Measurements from ENCODE around the gene DLGAP5.

Gene DLGAP5

DNA sequence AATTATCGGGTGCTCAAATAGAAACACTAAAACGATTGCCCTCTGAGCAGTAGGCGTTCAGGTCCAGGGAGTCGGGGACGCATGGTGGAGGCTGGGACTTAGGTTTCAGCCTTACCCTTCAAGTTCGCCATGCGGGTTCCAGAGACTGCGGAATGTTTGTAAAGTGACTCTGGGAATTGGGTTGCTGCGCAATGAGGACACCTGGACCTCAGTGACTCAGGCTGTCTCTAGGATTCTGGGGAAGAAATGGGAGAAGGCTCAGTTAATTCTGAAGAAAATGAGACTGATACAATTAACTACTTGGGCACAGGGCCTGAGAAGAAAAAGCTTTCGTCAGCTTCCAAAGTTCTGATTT lies 61.2 kb downstream of the DLGAP5 start:
- in situ Hi-C loops (cut with HindIII; ENCODE audit: low sequenced_read_pairs) = no loop called here

DNA sequence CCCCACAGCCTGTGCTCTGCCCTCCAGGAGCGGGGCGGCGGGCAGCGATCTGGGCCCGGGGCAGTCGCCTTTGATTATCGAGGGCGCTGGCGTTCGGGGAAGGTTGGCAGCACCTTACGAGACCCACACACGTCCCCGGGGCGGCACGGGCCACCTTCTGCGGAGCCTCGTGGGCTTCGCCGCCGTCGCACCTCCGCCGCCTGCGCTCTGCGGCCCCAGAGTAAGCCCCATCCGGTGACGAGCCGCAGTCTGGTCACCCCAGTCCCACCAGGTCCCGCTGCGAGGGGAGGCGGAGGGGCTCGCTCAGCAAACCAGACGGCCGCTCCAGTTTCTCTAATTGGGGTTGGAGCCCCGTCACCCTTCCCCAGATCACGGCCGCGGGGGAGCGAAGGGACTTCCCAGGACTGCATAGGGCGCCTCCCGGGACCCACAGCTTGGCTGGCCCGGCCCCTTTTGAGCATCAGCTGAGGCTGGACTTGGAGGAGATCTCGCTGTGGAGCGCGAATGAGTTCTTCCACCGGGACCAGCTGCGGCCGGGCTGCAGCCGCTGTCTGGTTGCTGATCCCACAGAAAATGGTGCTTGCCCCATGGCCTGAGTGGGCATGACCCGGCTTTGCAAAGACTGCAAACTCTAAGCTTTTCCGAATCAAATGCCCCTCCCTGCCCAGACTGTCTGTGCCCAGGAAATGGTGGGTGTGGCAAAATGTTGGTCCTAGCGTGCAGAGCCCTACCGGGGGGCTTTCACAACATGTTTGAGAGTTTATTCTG lies 61.8 kb downstream of the DLGAP5 start:
- in situ Hi-C loops (cut with HindIII; ENCODE audit: low sequenced_read_pairs) = no loop called here

DNA sequence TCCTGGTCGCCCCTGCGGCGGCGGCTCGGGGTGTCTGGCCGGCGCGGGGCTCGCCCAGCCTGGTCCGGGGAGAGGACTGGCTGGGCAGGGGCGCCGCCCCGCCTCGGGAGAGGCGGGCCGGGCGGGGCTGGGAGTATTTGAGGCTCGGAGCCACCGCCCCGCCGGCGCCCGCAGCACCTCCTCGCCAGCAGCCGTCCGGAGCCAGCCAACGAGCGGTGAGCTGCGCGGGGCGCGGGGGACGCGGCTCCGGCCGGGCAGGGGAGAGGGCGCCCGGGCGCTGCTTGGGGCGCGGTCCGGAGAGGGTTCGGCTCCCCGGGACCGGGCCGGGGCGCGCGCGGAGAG lies 62.3 kb downstream of the DLGAP5 start, which contains the start of gene LGALS3:
Gene LGALS3, plus strand, starts transcription at position 167 of the 342 bp plus-strand sequence. CDS start 8,122 bp downstream, outside the sequence.
- in situ Hi-C loops (cut with HindIII; ENCODE audit: low sequenced_read_pairs) = no loop called here

DNA sequence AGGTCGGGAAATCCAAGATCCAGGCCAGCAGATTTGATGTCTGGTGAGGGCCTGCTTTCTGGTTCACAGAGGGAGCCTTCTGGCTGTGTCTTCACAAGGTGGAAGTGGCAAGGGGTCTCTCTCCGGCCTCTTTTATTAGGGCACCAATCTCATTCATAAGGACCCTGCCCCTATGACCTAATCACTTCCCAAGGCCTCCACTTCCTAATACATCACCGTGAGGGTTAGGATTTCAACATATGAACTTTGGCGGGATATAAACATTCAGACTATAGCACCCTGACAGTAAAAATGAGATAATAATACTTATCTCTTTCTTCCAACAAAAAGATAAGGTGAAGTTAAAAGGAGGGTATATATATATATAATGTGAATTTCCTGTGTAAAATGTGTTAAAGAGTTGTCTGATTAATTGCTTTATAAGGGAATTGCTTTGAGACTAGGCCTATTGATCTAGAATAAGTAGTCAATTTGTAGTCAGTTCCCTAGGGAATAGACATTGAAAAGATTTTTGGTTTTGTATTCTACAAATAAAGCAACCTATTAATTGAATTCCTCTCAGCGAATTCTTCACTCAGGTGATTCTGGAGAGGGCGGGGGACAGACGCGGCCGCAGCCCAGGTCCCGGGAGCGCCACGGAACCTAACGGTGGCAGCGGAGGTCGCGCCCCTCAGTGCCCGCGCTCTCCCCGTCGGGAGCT lies 62.8 kb downstream of the DLGAP5 start:
- in situ Hi-C loops (cut with HindIII; ENCODE audit: low sequenced_read_pairs) = no loop called here

DNA sequence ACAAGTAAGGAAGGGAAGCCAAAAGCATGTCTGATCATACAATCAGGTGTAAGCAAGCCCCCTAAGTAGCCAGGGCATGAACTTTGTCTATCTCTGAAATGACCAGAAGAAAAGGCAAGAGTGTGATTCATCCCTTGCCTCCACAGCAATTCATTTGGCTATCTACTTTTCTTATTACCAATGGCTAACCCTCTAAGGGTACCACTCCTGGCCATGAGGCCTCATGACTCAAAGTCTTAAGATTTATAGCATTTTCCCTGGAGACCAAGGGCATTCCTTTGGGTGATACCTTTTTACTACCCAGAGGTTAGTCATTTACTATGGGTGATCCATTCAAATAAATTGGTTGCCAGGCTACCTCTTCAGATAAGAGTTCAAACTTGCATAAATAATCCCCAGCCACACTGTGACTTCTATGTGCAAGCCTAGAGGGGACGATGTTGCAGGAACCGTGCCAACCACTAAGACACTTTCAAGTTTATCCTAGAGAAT lies 63.9 kb downstream of the DLGAP5 start:
- in situ Hi-C loops (cut with HindIII; ENCODE audit: low sequenced_read_pairs) = no loop called here

DNA sequence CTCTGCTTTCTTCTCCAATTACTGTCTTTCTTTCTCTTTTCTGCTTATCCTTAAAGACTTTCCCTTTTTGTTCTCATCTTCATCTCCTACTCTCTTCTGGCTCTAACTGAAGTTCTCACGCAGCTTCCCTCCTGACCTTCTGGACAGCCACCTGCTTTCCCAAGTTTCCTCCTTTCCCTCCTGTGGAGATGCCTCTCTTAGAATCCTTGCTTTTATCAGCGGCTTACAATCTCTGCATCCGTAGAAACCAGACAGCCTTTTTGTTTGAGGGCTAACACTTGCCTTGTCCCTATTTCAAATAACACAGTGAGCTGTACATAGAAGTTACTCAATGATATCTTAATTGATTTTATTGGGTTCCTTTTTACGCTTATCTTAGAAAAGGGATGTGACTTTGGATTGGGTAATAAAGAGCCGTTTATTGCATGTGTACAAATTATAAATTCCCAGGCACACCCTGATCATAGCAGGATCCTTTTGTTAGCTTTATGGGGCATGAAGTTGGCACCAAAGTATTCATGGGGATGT lies 64.4 kb downstream of the DLGAP5 start:
- in situ Hi-C loops (cut with HindIII; ENCODE audit: low sequenced_read_pairs) = no loop called here

DNA sequence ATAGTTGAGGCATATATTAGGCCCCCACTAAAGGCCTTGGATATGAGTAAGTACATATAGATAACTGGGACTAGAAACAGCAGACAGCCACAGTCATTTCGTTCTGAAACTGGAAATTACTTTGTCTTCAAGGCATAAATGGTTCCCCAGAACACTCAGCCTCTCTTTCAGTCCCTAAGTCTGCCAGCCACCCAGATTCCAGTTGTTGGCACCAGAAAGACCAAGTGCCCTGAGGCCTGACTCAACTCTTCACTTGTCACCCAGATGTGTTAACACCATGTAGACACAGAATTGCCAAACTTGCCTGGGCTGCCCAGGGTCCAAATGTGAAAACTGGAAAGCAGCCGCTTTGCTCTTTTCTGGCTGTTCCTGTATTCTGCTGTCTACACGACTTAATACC lies 65.4 kb downstream of the DLGAP5 start:
- in situ Hi-C loops (cut with HindIII; ENCODE audit: low sequenced_read_pairs) = no loop called here

DNA sequence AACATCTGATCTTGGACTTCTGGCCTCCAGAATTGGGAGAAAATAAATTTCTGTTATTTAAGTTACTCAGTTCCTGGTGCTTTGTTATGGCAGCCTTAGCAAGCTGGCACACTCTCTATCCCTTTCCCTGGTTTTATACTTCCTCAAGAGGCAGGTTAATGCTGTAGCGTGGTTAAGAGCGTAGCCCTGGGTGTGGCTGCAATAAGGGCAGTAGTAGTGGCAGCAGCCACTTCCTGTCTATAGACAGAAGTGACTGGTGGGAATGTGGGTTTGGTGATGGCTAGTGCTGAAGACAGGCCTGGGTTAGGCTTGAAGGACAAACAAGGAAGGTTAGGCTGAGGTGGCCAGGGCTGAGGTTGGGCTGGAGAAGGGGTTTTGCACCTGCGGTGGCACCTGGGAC lies 66.0 kb downstream of the DLGAP5 start:
- in situ Hi-C loops (cut with HindIII; ENCODE audit: low sequenced_read_pairs) = no loop called here

DNA sequence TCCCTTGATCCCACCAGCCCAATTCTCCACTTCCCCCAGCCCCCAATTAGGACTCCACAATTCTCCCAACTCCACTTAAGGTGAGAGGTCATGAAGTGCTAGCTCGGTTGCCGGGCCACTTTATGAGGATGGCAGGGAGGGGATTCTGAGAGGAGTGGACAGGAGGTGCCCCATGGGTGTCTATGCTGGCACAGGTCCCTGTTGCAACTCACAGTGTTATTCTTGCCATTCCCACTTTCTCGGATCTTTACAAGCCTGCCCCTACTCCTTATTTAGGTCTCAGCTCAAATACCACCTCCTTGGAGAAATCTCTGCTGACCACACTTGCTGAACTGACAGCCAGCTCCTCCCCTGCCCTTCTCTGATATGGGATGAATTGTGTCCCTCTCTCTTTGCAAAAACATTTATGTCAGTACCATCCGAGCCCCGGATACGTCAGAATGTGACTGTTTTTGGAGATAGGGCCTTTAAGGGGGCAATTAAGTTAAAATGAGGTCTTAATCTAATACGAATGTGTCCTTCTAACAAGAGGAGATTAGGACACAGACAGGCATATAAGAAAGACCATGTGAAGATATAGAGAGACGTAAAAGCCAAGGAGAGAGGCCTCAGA lies 66.5 kb downstream of the DLGAP5 start:
- in situ Hi-C loops (cut with HindIII; ENCODE audit: low sequenced_read_pairs) = no loop called here

DNA sequence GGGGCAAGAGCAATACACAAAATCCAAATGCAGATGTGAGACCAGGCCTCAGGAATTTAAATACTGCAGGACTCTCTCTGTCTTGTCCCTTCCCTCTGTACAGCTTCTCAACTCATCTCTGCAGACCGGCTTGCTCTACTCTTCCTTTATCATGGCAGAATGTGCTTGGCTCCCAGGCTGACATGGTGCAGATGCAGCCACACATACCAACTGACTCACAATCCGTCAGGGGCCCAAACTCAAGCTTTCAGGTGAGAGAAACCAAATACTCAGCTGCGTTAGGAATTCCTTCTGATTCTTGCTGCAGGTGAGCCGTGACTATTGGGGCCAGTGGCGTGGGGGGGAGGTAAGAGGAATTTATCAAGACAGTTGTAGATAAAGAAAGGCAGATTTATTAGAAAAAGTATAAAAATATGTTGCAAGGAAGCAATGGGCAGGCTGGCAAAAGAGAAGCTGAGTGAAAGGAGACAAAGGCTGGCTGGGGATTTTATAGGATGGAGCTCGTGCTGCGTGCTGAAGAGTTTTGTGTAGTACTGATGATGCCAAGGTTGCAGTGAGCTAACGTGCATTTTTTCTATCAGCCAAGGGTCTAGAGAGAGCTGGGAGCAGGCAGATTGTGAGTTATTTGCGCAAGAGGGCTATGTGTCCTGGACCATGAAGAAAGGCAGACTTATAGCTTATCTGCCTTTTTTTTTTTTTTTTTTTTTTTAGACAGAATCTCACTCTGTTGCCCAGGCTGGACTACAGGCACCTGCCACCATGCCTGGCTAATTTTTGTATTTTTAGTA lies 67.3 kb downstream of the DLGAP5 start:
- in situ Hi-C loops (cut with HindIII; ENCODE audit: low sequenced_read_pairs) = no loop called here

DNA sequence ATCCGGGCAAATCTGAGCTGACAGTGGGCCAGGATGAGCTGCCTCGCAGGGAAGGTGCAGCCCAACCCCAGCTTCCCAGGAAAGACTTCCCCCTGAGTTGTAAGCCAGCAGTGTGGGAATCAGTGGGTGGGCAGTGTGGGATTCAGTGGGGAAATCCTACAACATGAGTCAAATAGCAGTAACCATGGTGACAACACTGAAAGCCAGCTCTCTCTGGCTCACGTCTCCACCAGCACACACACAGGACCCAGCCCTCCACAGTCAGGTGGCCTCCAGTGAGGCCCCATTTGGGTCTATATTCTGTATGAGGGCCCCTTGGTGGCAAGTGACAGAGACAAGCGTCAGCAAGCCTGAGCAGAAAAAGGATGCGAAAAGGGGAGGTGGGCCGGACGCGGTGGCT lies 68.3 kb downstream of the DLGAP5 start:
- in situ Hi-C loops (cut with HindIII; ENCODE audit: low sequenced_read_pairs) = no loop called here

DNA sequence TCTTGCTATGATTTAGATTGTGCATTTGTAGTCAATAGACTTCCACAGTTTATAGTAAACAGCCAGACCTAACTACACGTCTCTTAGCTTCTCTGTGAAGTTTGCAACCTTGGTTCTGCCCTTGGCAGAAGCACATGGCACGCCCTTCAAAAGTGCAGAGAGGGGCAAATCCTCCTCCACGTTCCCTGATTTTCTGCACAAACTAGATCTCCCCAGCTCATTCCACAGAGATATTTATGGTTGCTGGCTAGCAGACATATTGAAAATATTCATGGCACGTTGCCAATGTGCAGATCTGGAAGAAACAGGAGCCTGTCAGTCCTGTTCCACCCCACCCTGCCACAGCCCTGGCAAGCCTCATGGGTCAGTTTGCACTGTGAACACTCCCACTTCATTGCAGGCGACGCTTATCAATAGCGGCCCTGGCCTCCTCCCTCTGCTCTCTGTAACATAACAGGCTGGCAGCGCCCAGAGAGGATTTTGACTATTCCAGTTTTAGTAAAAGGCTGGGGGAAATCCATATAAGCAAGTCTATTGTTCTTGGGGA lies 68.9 kb downstream of the DLGAP5 start:
- in situ Hi-C loops (cut with HindIII; ENCODE audit: low sequenced_read_pairs) = no loop called here

DNA sequence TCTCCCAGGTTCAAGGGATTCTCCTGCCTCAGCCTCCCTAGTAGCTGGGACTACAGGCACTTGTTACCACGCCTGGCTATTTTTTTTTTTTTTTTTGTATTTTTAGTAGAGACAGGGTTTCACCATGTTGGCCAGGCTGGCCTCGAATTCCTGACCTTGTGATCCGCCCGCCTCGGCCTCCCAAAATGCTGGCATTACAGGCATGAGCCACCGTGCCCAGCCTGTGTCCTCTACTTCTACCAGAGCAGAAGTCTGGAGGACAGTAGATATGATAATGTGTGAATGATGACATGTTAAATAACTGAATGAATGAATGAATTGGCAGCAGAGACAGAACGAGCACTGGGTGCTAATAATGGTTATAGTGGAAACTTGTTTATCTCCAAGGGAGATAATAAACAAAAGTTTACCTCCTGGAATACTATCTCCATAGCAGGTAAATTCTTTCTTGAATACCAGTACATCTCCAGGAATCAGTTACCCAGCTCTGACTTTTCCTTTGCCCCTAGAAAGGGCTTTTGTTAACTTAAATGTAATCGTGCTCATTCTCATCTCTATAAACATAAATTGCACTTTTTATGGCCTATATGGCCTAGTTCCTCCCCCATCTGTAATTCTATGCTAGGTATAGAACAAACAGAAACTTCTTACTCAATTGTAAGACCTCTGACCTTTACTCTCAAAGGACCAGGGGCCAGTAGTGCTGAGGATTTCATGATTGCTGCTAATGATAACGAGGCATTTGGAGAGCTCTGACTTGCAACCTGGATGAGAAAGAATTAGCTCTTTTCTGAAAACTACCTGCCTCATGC lies 69.6 kb downstream of the DLGAP5 start:
- in situ Hi-C loops (cut with HindIII; ENCODE audit: low sequenced_read_pairs) = no loop called here

DNA sequence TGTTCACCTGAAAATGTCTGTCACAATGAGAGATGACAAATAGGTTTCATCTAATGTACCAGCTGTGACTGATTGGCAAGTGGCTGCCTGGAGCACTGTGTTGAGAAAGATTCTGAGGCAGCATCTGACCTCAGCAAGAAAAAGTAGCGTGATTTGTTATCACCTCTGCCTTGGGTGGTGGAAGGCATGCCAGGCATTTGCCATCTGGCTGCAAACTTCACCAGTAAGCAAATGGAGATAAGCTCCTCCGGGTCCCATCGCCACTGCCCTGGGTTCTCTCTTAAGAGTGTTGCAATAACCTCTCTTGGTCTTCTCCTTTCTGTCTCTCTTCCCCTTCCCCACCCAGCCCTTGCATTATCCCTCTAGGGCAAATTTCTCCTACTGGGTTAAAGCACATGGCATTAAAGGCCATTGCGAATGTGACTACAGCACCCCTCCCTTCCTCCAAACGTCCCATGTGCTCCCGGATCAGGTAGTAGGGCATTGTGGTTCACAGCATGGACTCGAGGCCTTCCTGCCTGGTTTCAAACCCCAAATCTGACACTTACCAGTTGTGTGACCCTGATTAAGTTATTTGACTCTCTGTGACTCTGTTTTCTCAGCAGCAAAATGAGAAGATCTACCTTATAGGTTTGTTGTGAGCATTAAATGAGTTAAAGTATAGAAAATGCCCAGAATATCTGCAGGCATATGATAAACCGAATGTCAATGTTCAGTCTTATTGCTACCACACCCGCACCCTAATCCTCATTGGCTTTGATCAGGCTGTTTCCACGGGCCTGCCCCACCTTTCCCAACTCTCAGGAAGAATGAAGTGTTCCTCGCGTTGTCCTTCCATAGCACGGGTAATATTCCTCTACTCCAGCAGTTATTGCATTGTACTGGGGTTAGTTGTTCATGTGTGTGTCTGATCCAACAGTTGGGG lies 70.6 kb downstream of the DLGAP5 start:
- in situ Hi-C loops (cut with HindIII; ENCODE audit: low sequenced_read_pairs) = no loop called here

DNA sequence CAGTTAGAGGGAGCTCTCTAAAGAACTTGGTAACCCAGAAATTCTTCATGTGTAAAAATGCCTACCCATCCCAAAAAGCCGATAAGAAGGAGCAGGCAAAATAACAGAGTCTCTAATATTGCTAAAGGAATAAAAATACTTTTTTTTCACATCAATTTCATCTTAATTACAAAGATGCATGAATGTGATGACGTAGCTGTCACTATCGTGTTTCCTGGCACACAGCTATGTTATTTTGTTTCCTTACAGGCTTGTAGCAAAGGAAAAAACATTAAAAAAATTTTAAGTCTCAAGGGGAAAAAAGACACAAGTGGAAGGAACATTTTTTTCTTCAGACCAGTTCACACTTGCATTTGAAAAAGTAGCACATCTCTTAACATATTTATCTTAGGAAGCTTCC lies 72.6 kb downstream of the DLGAP5 start:
- in situ Hi-C loops (cut with HindIII; ENCODE audit: low sequenced_read_pairs) = no loop called here

DNA sequence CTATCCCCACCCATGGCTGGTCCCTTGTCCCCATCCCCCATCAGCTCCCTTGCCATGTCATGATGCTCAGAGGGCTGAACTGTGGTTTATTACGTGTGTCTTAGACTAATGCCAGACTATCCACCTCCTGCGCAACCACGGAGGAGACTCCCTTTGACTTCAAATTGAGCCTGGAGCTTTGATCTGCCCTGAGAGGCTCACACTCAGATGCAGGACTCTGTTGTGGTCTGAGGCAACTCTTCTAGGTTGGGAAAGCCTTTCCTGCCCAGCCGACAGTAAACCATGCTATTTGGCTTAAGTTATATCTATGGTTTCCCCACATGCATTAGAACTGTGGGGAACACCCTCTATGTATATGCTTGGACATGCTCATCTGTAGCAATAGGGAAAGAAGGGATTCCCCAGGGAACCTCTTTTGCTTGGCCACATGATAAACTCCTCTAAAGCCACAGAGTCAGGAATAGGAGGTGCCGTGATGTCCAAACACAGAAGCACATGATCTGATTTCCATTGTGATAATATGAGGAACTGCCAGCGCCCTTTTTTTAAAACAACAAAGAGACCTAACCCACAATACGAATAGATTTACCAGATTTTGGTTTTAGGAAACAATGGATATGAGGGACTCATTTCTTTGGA lies 73.5 kb downstream of the DLGAP5 start:
- in situ Hi-C loops (cut with HindIII; ENCODE audit: low sequenced_read_pairs) = no loop called here

DNA sequence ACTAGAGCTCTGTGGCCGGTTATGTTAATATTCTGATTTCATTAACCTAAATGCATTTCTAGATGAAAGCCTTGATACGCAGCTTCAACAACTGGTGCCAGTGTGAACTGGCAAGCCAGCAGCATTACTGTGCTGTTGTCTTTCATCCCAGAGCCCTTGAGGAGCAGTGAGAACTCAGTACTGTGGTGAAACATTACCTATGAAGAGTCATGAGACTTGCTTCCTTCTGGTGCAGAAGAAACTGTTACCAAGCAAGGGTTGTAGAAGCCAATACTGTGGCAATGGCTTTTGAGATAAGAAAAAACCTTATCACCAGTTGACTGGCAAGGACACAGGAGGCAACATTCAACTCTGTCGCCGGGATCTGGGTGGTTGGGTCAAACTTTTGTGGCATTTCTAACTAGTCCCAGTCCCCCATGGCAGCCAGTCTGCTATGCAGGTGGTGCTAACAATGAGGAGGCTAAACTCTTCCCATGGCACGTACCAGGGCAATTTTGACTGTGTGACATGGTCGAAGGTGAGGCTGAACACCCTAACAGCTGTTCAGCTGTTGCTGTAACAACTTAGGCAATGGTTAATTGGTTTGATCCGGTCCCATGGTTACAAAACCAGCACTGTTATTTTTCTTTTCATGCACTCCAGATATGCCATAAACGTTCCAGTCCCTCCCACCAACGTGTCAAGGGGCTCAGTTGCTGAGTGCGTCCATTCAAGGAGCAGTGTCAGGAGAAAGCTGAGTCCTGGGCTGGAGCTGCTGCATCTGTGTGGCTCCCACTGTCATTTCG lies 74.9 kb downstream of the DLGAP5 start:
- in situ Hi-C loops (cut with HindIII; ENCODE audit: low sequenced_read_pairs) = no loop called here

DNA sequence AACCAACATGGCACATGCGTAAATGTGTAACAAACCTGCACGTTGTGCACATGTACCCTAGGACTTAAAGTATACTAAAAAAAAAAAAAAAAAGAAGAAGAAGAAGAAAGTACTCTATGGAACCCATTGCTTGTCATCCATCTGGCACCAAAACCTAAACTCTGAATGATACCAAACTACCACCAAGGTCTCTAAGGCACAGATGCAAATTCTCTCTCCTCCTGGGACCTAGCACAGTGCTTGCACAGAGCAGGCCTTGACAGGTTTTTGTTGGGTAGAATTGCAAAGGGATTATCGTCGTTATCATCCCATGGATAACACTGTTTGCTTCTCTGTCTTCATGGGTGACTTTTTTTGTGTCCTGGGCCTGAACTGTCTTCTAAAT lies 75.5 kb downstream of the DLGAP5 start:
- in situ Hi-C loops (cut with HindIII; ENCODE audit: low sequenced_read_pairs) = no loop called here
